ENCODE data around the gene ITGA2B.
"Not testable (repeated sequence)": the region's sequence is repeated elsewhere in the genome, so short reads cannot be mapped to it uniquely, and the experiment has no call there.

The ITGA2B gene

DNA sequence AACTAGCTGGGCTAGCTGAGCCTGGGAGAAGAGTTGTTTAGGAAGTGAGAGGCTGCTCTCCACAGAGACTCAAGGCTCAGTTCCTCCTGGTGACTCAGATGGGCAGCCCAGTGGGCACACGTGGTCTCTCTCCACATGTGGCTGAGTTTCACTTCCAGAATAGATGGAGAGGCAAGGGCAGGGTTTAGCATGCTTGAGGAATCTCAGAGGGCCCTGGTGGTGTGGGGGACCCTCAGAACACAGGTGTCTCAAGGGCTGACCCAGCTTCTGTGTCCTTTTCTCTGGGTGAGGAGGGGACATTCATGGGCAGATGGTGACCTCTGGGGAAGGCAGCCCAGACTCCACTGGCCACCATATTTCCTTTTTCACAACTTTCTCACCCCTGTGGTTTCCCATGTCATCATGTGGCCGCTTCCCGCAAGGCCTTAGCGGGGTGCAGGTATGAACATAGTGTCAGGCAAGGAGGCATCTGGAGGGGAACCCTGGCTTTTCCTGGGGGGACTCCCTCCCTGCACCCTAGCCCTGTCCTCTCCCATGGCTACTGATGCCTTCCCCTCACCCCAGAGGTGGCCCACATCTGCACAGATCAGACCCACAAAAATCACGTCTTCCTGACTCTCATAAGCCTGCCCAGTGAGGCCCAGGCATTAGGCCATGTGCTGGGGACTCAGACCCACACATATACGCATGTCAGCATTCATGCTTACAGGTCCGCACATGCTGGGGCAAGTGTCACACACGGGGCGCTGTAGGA is 41.0 kb downstream of the ITGA2B start:
- H3K27me3 ChIP-seq (replicated peaks; ENCODE audit: control insufficient read depth, insufficient read depth, low read length), result no peaks in the 10 kb centered on the region
- peaks cover 7% of the 10 kb centered on the region for H3K4me1 ChIP-seq (ENCODE audit: control insufficient read depth, insufficient read depth, low read length)
- H3K9me3 ChIP-seq (ENCODE audit: control insufficient read depth, low read length), result no peaks in the 10 kb centered on the region
- H3K4me3 ChIP-seq (ENCODE audit: low read length), result no peak overlapping the region
- no peak overlapping the region for H3K9ac ChIP-seq (ENCODE audit: low read length)
- peak; percentile 59 for DNase-seq (ENCODE audit: low read depth)
- H3K36me3 ChIP-seq (ENCODE audit: control insufficient read depth, insufficient read depth, low read length, severe bottlenecking), result peaks cover 28% of the 10 kb centered on the region

DNA sequence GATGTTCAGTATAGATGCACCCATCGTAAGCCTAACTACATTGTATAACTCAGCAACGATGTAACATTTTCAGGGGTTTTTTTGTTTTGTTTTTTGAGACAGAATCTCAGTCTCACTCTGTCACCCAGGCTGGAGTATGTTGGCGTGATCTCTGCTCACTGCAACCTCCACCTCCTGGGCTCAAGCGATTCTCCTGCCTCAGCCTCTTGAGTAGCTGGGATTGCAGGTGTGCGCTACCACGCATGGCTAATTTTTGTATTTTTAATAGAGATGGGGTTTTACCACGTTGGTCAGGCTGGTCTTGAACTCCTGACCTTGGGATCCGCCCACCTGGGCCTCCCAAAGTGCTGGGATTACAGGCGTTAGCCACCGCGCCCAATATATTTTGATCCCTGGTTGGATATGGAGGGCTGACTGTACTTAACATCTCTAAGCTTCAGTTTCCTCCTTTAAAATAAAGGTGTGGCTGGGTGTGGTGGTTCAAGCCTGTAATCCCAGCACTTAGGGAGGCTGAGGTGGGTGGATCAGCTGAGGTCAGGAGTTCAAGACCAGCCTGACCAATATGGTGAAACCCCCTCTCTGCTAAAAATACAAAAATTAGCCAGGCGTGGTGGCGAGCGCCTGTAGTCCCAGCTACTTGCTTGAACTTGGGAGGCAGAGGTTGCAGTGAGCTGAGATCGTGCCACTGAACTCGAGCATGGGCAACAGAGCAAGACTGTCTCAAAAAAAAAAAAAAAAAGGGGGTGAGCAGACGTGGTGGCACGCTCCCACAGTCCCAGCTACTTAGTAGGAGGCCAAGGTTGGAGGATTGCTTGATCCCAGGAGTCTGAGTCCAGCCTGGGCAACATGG is 42.0 kb downstream of the ITGA2B start:
- not testable (repeated sequence) for H3K4me3 ChIP-seq (ENCODE audit: low read length); H3K9me3 ChIP-seq (ENCODE audit: control insufficient read depth, low read length); DNase-seq (ENCODE audit: low read depth); H3K27me3 ChIP-seq (replicated peaks; ENCODE audit: control insufficient read depth, insufficient read depth, low read length); H3K9ac ChIP-seq (ENCODE audit: low read length); H3K4me1 ChIP-seq (ENCODE audit: control insufficient read depth, insufficient read depth, low read length)
- peaks cover 20% of the 10 kb centered on the region for H3K36me3 ChIP-seq (ENCODE audit: control insufficient read depth, insufficient read depth, low read length, severe bottlenecking)

DNA sequence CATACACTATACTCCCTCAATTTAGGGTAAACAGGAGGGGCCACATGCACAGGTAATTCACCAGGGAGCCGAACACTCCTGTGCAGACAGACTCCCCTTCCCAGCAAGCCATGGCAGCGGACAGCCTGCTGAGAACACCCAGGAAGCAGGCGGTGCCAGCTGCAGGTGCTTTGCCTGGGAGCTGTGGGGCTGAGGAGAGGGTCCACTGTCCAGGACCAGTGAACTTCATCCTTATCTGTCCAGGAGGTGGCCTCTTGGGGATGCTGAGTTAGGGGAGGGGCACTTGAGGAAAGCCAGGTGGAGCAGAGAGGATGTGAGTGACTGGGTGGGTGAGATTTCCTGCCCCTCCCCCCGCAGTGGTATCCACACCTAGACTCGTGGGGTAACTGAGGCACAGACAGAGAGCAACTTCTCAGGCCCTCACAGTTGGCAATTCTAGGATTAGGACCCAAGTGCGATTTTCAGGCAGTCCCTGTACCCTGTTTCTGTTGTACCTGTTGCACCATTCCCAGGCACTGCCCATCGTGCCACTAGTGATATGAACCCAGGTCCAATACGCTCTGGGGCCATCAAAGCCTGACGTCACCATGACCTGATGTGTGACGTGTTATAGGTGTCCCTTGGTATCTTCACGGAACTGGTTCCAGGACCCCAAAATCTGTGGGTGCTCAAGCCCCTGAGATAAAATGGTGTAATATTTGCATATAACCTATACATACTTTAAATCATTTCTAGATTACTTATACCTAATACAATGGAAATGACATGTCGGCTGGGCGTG is 43.2 kb downstream of the ITGA2B start:
- peaks cover 9% of the 10 kb centered on the region for H3K36me3 ChIP-seq (ENCODE audit: control insufficient read depth, insufficient read depth, low read length, severe bottlenecking)
- H3K4me1 ChIP-seq (ENCODE audit: control insufficient read depth, insufficient read depth, low read length), result peaks cover 7% of the 10 kb centered on the region
- H3K9me3 ChIP-seq (ENCODE audit: control insufficient read depth, low read length), result no peaks in the 10 kb centered on the region
- H3K27me3 ChIP-seq (replicated peaks; ENCODE audit: control insufficient read depth, insufficient read depth, low read length), result no peaks in the 10 kb centered on the region
- DNase-seq (ENCODE audit: low read depth), result no peak
- peak overlapping the region; percentile 95 for H3K4me3 ChIP-seq (ENCODE audit: low read length)
- peak overlapping the region; percentile 95 for H3K9ac ChIP-seq (ENCODE audit: low read length)

DNA sequence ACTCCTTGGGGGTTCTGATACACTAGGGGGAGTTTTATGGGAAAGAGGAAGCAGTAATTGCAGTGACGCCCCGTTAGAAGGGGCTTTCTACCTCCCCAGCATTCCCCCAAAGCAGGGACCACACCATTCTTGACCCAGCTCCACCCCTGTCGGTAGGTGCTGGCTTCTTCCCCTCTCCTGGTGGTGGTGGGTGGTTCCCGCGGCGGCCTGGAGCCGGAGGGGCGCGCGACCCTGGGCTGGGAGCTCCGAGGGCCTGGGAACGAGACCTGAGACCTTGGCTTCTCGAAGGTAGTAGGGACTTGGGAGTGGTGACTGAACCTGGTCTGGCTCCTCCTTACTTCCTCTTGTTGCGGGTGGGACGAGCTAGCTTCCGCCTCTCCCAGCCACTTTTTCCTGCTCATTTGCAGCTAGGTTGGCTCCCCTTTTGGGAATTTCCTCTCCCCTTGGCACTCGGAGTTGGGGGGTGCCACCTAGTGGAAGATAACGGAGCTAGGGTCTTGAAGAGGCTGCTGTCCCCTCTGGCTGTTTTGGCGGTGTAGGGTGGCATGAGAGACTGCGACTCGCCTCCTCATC is 43.9 kb downstream of the ITGA2B start:
- H3K4me3 ChIP-seq (ENCODE audit: low read length), result peak overlapping the region; percentile 95
- H3K4me1 ChIP-seq (ENCODE audit: control insufficient read depth, insufficient read depth, low read length), result peaks cover 7% of the 10 kb centered on the region
- H3K36me3 ChIP-seq (ENCODE audit: control insufficient read depth, insufficient read depth, low read length, severe bottlenecking), result peaks cover 4% of the 10 kb centered on the region
- H3K27me3 ChIP-seq (replicated peaks; ENCODE audit: control insufficient read depth, insufficient read depth, low read length), result no peaks in the 10 kb centered on the region
- H3K9me3 ChIP-seq (ENCODE audit: control insufficient read depth, low read length), result no peaks in the 10 kb centered on the region
- DNase-seq (ENCODE audit: low read depth), result peak; percentile 79
- peak overlapping the region; percentile 95 for H3K9ac ChIP-seq (ENCODE audit: low read length)

DNA sequence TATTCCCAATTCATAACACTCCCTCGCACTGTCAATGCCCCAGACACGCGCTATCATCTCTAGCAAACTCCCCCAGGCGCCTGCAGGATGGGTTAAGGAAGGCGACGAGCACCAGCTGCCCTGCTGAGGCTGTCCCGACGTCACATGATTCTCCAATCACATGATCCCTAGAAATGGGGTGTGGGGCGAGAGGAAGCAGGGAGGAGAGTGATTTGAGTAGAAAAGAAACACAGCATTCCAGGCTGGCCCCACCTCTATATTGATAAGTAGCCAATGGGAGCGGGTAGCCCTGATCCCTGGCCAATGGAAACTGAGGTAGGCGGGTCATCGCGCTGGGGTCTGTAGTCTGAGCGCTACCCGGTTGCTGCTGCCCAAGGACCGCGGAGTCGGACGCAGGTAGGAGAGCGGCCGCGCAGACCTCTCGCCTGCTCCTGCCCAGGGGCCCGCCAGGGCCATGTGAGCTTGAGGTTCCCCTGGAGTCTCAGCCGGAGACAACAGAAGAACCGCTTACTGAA is 44.5 kb downstream of the ITGA2B start, which contains the start of gene GRN:
GRN (plus strand) TSS at position 364 of the 515 bp plus-strand sequence. CDS start 3,863 bp downstream, outside the sequence.
- peak; percentile 99 for DNase-seq (ENCODE audit: low read depth)
- Histone ChIP-seq H3K36me3 (ENCODE audit: control insufficient read depth, insufficient read depth, low read length, severe bottlenecking) (peaks cover 4% of the 10 kb centered on the region), H3K9me3 (ENCODE audit: control insufficient read depth, low read length) (no peaks in the 10 kb centered on the region), H3K4me1 (ENCODE audit: control insufficient read depth, insufficient read depth, low read length) (peaks cover 7% of the 10 kb centered on the region), H3K9ac (ENCODE audit: low read length) (peak within 1 kb of the TSS; percentile 95), H3K4me3 (ENCODE audit: low read length) (peak within 1 kb of the TSS; percentile 95), H3K27me3 (replicated peaks; ENCODE audit: control insufficient read depth, insufficient read depth, low read length) (no peaks in the 10 kb centered on the region)

DNA sequence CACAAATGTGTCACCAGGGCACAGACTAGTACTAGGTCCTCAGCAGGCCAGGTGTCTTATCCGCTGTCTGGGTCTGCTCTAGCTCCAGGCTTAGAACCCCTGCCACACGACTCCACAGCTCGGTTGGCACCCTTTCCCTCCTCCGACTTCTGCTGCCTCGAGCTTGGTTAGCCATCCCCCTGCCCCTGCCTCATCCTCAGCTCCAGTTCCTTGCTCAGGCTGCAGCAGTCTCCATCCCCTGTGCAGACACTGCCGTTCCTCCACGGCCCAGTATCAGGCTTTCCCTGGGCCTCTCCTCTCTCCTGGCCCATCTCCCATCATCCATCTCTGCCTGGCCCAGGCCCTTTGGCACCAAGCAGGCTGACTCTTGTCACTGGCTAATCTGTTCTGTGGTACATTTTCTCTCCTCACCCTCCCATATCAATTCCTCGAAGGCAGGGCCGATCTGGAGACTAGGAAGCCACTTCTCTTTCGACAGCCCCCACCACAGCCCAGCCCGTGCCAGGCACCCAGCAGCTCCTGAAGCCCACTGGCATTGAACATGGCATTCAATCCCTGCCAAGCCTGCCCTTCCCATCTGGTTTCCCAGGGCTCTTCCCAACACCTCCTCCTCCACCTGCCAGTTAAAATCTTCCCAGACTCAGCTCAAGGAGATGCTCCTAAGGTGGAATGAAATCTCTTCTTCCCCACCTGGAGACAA is 45.8 kb downstream of the ITGA2B start:
- no peaks in the 10 kb centered on the region for H3K9me3 ChIP-seq (ENCODE audit: control insufficient read depth, low read length)
- no peaks in the 10 kb centered on the region for H3K27me3 ChIP-seq (replicated peaks; ENCODE audit: control insufficient read depth, insufficient read depth, low read length)
- no peak for DNase-seq (ENCODE audit: low read depth)
- no peak overlapping the region for H3K4me3 ChIP-seq (ENCODE audit: low read length)
- no peak overlapping the region for H3K9ac ChIP-seq (ENCODE audit: low read length)
- peaks cover 7% of the 10 kb centered on the region for H3K4me1 ChIP-seq (ENCODE audit: control insufficient read depth, insufficient read depth, low read length)
- H3K36me3 ChIP-seq (ENCODE audit: control insufficient read depth, insufficient read depth, low read length, severe bottlenecking), result no peaks in the 10 kb centered on the region

DNA sequence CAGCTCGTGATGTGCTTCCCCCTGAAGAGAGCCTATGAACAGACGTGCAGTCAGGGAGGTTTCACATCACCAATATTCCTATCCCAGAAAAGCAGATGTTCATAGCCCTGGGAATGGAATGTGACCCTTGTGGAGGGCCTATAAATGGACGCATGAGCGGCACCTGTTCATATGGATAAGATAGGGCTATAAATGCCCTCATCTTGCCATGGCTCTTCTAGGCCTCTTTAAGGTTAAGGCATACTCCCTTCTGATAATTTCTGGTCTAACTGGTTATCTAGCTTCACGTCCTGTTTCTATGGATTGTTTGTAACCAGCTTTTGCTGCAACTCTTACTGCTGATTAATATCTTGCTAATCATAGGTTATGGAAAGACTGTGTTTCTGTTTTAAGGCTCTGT is 48.9 kb downstream of the ITGA2B start:
- H3K9me3 ChIP-seq (ENCODE audit: control insufficient read depth, low read length); H3K9ac ChIP-seq (ENCODE audit: low read length); H3K36me3 ChIP-seq (ENCODE audit: control insufficient read depth, insufficient read depth, low read length, severe bottlenecking); DNase-seq (ENCODE audit: low read depth); H3K4me1 ChIP-seq (ENCODE audit: control insufficient read depth, insufficient read depth, low read length); H3K27me3 ChIP-seq (replicated peaks; ENCODE audit: control insufficient read depth, insufficient read depth, low read length); H3K4me3 ChIP-seq (ENCODE audit: low read length): not testable (repeated sequence)

DNA sequence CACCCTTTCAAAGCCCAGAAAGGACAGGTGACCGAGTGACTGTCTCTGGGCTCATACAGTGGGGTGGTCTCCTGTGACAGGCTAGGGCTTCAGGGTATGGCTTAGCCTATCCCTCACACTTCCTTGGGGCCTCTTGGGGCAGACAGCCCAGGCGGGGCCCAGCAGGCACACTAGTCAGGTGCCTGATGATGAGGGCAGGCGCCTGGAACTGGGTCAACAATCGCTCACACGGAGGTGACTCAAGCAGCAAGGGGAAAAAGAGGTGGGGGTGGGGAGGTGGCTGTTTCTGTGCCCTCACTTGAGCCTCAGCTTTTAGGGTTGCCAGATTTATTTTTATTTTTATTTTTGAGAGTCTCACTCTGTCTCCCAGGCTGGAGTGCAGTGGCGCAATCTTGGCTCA is 50.7 kb downstream of the ITGA2B start:
- H3K9me3 ChIP-seq (ENCODE audit: control insufficient read depth, low read length), result no peaks in the 10 kb centered on the region
- no peaks in the 10 kb centered on the region for H3K4me1 ChIP-seq (ENCODE audit: control insufficient read depth, insufficient read depth, low read length)
- no peak for DNase-seq (ENCODE audit: low read depth)
- H3K9ac ChIP-seq (ENCODE audit: low read length), result no peak overlapping the region
- no peaks in the 10 kb centered on the region for H3K36me3 ChIP-seq (ENCODE audit: control insufficient read depth, insufficient read depth, low read length, severe bottlenecking)
- no peak overlapping the region for H3K4me3 ChIP-seq (ENCODE audit: low read length)
- no peaks in the 10 kb centered on the region for H3K27me3 ChIP-seq (replicated peaks; ENCODE audit: control insufficient read depth, insufficient read depth, low read length)

DNA sequence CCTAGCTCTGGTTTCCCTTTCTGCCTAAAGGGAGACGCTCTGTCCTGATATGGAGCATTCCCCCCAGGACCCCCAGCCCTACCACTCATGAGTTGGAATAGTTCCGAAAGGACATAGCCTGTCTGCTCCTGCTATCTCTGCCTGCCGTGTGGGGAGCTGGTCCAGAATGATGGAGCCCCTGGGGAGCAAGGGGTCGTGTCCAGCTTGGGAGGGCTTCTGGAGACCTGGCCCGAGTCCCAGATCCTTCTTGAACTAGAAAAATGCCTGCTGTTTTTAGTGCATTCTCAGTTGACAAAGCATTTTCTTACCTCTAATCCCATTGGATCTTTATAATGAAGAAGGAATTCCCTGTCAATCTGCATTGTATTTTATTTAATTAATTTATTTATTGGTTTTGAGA is 53.5 kb downstream of the ITGA2B start:
- Histone ChIP-seq H3K9me3 (ENCODE audit: control insufficient read depth, low read length) (no peaks in the 10 kb centered on the region), H3K4me1 (ENCODE audit: control insufficient read depth, insufficient read depth, low read length) (no peaks in the 10 kb centered on the region), H3K36me3 (ENCODE audit: control insufficient read depth, insufficient read depth, low read length, severe bottlenecking) (no peaks in the 10 kb centered on the region), H3K9ac (ENCODE audit: low read length) (no peak overlapping the region), H3K27me3 (replicated peaks; ENCODE audit: control insufficient read depth, insufficient read depth, low read length) (no peaks in the 10 kb centered on the region), H3K4me3 (ENCODE audit: low read length) (no peak overlapping the region)
- no peak for DNase-seq (ENCODE audit: low read depth)

DNA sequence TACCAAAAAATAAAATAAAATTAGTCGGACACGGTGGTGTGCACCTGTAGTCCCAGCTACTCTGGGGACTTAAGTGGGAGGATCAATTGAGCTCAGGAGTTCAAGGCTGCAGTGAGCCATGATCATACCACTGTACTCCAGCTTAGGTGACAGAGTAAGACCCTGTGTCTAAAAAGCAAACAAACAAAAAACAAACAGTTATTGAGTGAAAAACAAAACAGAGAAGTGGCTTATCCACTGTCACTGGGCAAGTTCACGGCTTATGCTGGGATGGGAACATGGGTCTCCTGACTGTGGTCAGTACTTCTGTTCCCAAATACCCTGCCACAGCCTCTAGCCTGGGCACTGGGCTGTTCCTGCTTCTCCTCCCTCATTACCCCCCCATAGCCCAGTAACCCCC is 53.9 kb downstream of the ITGA2B start:
- Histone ChIP-seq H3K4me1 (ENCODE audit: control insufficient read depth, insufficient read depth, low read length) (no peaks in the 10 kb centered on the region), H3K9me3 (ENCODE audit: control insufficient read depth, low read length) (no peaks in the 10 kb centered on the region), H3K4me3 (ENCODE audit: low read length) (no peak overlapping the region), H3K9ac (ENCODE audit: low read length) (no peak overlapping the region), H3K27me3 (replicated peaks; ENCODE audit: control insufficient read depth, insufficient read depth, low read length) (no peaks in the 10 kb centered on the region), H3K36me3 (ENCODE audit: control insufficient read depth, insufficient read depth, low read length, severe bottlenecking) (no peaks in the 10 kb centered on the region)
- no peak for DNase-seq (ENCODE audit: low read depth)

Data from adipocyte (in vitro differentiated cells).